Measurements from ENCODE around the gene DOLPP1.
A peak's percentile ranks its signal among the peaks of the same experiment; 100 is the strongest.

DNA sequence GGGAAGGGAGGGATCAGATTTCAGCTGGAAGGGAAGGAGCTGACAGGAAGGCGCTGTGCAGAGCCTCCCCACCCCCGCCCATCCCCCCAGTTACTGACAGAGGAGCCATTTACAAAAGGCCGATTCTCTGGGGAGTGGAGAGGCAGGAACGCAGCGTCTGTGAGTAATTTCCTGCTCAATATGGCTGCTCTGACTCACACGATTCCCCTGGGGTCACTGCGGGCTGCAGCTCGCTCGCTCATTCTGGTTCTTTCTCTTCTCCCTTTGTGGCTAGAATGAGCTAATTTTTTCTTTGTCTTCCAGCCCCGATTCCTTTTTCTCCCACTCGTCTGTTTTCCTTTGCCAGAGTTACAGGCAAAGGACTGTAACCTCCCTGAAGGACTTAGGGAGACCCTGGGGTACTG is 59.1 kb downstream of the DOLPP1 start:
- peak in 2 of 4 experiments; percentile 20 to 27 for TF ChIP-seq CTCF (IDR thresholded peaks at IDR 0.05)
- TF ChIP-seq POLR2A (IDR thresholded peaks at IDR 0.05), result peak; percentile 85
